ENCODE results near the gene TP53RK.

Gene TP53RK

DNA sequence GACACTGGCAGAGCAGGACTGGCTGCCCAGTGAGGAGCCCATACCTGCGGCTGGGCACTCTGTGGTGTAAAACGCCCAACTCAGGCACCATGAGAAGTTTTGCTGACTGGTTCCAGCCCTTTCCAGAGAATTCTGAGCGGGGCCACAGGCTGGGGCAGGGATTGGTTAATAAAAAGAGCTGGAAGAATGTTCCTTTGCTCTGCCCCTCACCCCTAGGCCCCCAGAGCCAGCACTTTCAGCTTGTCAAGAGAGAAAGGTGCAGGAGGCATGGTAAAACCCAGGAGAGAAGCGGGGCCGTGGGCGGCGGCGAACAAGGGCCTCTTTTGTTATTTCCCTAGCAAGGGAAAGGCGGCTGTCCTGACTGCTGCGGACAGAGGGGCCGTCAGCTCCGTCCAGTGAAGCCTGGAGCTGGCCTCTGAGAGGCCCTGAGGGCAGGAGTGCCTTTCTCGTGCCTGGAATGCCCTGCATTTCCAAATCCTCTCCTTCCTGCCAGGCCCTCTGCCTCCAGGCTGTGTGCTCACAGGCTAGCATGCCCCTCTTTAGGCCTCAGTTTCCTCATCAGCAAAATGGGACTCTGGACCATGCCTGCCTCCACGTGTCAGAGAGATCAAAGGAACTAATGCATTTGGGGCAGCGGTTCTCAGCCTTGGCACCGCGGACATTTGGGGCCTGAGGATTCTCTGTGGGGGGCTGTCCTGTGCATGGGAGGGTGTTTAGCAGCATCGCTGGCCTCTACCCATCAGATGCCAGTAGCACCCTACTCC lies 50.9 kb downstream of the TP53RK start:
- peak; percentile 42 for DNase-seq (ENCODE audit: low spot score)

- DNase-seq (ENCODE audit: low spot score) = no peak
Observed at GRCh38 chr20:46637427-46638133, 51.7 kb downstream of the TP53RK start.

- DNase-seq (ENCODE audit: low spot score) = no peak
Observed at GRCh38 chr20:46637020-46637419, 52.2 kb downstream of the TP53RK start.

- no peak for DNase-seq (ENCODE audit: low spot score)
Observed at GRCh38 chr20:46636514-46636913, 52.7 kb downstream of the TP53RK start.

GRCh38 chr20:46635514-46636136 lies 53.6 kb downstream of the TP53RK start:
- DNase-seq (ENCODE audit: low spot score) = no peak

DNA sequence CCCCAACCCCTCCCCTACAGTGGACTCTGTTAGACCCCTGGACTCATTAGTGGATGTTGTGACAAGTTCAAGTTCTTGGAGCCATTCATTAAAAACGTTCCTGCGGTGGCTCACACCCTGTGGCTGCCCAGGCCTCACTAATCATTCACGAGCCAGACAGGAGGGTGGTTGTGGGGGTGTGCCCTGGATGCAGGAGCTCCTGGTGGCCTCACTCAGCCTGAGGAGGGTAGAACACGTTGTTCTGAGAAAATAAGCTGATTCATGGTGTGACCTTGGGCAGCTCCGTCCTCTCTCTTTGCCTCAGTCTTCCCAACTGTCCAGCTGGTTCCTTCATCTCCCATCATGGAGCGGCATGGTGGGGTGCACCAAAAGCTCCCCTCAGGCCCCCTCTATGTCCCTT lies 54.7 kb downstream of the TP53RK start:
- no peak for DNase-seq (ENCODE audit: low spot score)

All from iPS-NIHi11 (cell line).